ENCODE measurements around the gene TECTA.
"Not testable (repeated sequence)": the region's sequence is repeated elsewhere in the genome, so short reads cannot be mapped to it uniquely, and the experiment has no call there.

TECTA gene

GRCh38 chr11:121229495-121230215 lies 128.6 kb downstream of the TECTA start:
- no peak for DNase-seq (ENCODE audit: low read depth)

GRCh38 chr11:121231576-121232278 lies 130.7 kb downstream of the TECTA start:
- DNase-seq (ENCODE audit: low read depth): no peak

- no peak for DNase-seq (ENCODE audit: low read depth)
Measured at GRCh38 chr11:121235057-121235456, 134.0 kb downstream of the TECTA start.

GRCh38 chr11:121236115-121237001 lies 135.3 kb downstream of the TECTA start:
- peak; percentile 50 for DNase-seq (ENCODE audit: low read depth)

GRCh38 chr11:121237247-121237646 lies 136.2 kb downstream of the TECTA start:
- DNase-seq (ENCODE audit: low read depth): not testable (repeated sequence)

GRCh38 chr11:121237686-121238658 lies 136.9 kb downstream of the TECTA start:
- DNase-seq (ENCODE audit: low read depth): peak; percentile 45

GRCh38 chr11:121238956-121239355 lies 137.9 kb downstream of the TECTA start:
- peak; percentile 6 for DNase-seq (ENCODE audit: low read depth)

GRCh38 chr11:121240001-121240400 lies 139.0 kb downstream of the TECTA start:
- peak; percentile 29 for DNase-seq (ENCODE audit: low read depth)

- peak; percentile 20 for DNase-seq (ENCODE audit: low read depth)
Measured at GRCh38 chr11:121240650-121241303, 139.7 kb downstream of the TECTA start.
